ENCODE measurements around the gene USP8.
"Not testable (repeated sequence)": the region's sequence is repeated elsewhere in the genome, so short reads cannot be mapped to it uniquely, and the experiment has no call there.

Gene USP8

GRCh38 chr15:50418041-50418583, 6.1 kb upstream of the USP8 start:
- H3K27ac ChIP-seq: no peak overlapping the region
- DNase-seq: no peak
- no peak overlapping the region for H3K4me3 ChIP-seq (ENCODE audit: low read depth, low read length)
- TF ChIP-seq CTCF (IDR thresholded peaks at IDR 0.05; ENCODE audit: low read depth, low read length, missing control alignments): no peak
- H3K36me3 ChIP-seq (replicated peaks): no peaks in the 10 kb centered on the region
- in situ Hi-C loops (cut with HindIII; ENCODE audit: low pct_ligation_motif_present, low sequenced_read_pairs): no loop called here
- H3K27me3 ChIP-seq (replicated peaks): no peaks in the 10 kb centered on the region

- no peak for DNase-seq
- in situ Hi-C loops (cut with HindIII; ENCODE audit: low pct_ligation_motif_present, low sequenced_read_pairs): no loop called here
- Histone ChIP-seq H3K4me3 (ENCODE audit: low read depth, low read length) (peak overlapping the region; percentile 98), H3K27me3 (replicated peaks) (no peaks in the 10 kb centered on the region), H3K27ac (no peak overlapping the region), H3K36me3 (replicated peaks) (no peaks in the 10 kb centered on the region)
- no peak for TF ChIP-seq CTCF (IDR thresholded peaks at IDR 0.05; ENCODE audit: low read depth, low read length, missing control alignments)
Observed at GRCh38 chr15:50425219-50425618, 1.0 kb downstream of the USP8 start.

GRCh38 chr15:50425678-50426246, 1.6 kb downstream of the USP8 start:
- H3K27ac ChIP-seq; DNase-seq; H3K27me3 ChIP-seq (replicated peaks); H3K36me3 ChIP-seq (replicated peaks); in situ Hi-C loops (cut with HindIII; ENCODE audit: low pct_ligation_motif_present, low sequenced_read_pairs): not testable (repeated sequence)
- H3K4me3 ChIP-seq (ENCODE audit: low read depth, low read length): peak overlapping the region; percentile 98

GRCh38 chr15:50426428-50426827, 2.2 kb downstream of the USP8 start:
- no peak for TF ChIP-seq CTCF (IDR thresholded peaks at IDR 0.05; ENCODE audit: low read depth, low read length, missing control alignments)
- DNase-seq: no peak
- in situ Hi-C loops (cut with HindIII; ENCODE audit: low pct_ligation_motif_present, low sequenced_read_pairs): no loop called here
- no peak overlapping the region for H3K27ac ChIP-seq
- no peak overlapping the region for H3K4me3 ChIP-seq (ENCODE audit: low read depth, low read length)
- H3K36me3 ChIP-seq (replicated peaks): no peaks in the 10 kb centered on the region
- H3K27me3 ChIP-seq (replicated peaks): no peaks in the 10 kb centered on the region

- Histone ChIP-seq H3K4me3 (ENCODE audit: low read depth, low read length) (no peak overlapping the region), H3K27ac (no peak overlapping the region), H3K27me3 (replicated peaks) (no peaks in the 10 kb centered on the region), H3K36me3 (replicated peaks) (peaks cover 6% of the 10 kb centered on the region)
- in situ Hi-C loops (cut with HindIII; ENCODE audit: low pct_ligation_motif_present, low sequenced_read_pairs): no loop called here
- DNase-seq: no peak
- no peak for TF ChIP-seq CTCF (IDR thresholded peaks at IDR 0.05; ENCODE audit: low read depth, low read length, missing control alignments)
Observed at GRCh38 chr15:50431204-50431603, 7.0 kb downstream of the USP8 start.

GRCh38 chr15:50432230-50432629, 8.0 kb downstream of the USP8 start:
- Histone ChIP-seq H3K4me3 (ENCODE audit: low read depth, low read length) (no peak overlapping the region), H3K36me3 (replicated peaks) (peaks cover 6% of the 10 kb centered on the region), H3K27ac (no peak overlapping the region), H3K27me3 (replicated peaks) (no peaks in the 10 kb centered on the region)
- in situ Hi-C loops (cut with HindIII; ENCODE audit: low pct_ligation_motif_present, low sequenced_read_pairs): no loop called here
- TF ChIP-seq CTCF (IDR thresholded peaks at IDR 0.05; ENCODE audit: low read depth, low read length, missing control alignments): no peak
- no peak for DNase-seq
